Anterior cingulate cortex (tissue), 58 donors: ENCODE results near the gene SH3BP4.

Source experiments
- DNase-seq, 58 donors: peaks; one replicate each; lab custom pipeline; 2025; lab: John Stamatoyannopoulos, UW

The SH3BP4 gene, protein sequence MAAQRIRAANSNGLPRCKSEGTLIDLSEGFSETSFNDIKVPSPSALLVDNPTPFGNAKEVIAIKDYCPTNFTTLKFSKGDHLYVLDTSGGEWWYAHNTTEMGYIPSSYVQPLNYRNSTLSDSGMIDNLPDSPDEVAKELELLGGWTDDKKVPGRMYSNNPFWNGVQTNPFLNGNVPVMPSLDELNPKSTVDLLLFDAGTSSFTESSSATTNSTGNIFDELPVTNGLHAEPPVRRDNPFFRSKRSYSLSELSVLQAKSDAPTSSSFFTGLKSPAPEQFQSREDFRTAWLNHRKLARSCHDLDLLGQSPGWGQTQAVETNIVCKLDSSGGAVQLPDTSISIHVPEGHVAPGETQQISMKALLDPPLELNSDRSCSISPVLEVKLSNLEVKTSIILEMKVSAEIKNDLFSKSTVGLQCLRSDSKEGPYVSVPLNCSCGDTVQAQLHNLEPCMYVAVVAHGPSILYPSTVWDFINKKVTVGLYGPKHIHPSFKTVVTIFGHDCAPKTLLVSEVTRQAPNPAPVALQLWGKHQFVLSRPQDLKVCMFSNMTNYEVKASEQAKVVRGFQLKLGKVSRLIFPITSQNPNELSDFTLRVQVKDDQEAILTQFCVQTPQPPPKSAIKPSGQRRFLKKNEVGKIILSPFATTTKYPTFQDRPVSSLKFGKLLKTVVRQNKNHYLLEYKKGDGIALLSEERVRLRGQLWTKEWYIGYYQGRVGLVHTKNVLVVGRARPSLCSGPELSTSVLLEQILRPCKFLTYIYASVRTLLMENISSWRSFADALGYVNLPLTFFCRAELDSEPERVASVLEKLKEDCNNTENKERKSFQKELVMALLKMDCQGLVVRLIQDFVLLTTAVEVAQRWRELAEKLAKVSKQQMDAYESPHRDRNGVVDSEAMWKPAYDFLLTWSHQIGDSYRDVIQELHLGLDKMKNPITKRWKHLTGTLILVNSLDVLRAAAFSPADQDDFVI

DNA sequence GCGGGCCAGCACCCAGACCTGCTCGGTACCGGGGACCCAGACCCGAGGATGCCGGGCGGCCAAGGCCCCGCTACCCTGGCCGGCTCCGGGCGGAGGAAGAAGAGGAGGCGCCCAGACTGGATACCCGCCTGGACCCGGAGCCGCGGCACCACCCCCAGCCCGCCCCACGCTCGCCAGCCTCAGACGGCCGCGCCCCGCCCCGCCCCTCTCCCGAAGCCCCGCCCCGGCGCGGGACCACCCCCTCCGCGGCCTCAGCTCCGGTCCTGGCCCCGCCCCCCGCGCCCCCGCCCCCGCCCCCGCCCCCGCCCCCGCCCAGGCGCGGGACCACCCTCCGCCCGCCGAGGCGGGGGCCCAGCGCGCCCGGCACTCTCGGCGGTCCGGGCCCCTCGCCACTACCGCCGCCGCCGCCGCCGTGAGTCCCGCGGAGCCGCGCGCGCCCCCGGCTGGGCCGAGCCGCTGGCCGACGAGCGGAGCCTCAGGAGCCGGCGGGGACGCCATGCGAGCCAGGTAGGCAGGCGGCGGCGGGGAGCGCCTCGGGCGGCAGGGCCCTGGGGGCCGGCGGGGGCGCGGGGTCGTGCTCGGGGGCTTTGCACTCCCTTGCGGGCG, at the start of gene SH3BP4:
TSS of gene SH3BP4 (plus strand) at position 354 of the 606 bp plus-strand sequence. CDS start 82,986 bp downstream, outside the sequence.
- DNase-seq: peak in 52 of 58 donors; percentile 26 to 89 (median 75)

DNA sequence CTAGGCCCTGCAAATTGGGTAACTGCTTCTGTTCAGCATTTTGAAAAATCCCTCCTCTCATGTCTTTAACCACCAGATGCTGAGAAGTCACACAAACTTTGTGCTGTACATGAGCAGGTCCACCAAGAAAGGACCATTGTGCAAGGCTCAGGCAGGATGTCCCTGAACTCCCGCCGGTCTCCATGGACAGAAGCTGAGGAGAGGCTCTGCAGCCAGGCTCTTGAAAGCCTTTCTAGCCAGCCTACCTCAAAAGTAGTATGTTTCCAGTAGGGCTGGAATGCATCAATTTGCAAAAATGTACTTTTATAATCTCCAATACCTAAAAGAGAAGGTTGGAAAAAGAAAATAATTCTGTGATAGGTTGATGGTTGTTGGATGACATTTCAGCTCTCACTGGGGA, 47.0 kb upstream of the SH3BP4 start:
- DNase-seq: no peak

DNA sequence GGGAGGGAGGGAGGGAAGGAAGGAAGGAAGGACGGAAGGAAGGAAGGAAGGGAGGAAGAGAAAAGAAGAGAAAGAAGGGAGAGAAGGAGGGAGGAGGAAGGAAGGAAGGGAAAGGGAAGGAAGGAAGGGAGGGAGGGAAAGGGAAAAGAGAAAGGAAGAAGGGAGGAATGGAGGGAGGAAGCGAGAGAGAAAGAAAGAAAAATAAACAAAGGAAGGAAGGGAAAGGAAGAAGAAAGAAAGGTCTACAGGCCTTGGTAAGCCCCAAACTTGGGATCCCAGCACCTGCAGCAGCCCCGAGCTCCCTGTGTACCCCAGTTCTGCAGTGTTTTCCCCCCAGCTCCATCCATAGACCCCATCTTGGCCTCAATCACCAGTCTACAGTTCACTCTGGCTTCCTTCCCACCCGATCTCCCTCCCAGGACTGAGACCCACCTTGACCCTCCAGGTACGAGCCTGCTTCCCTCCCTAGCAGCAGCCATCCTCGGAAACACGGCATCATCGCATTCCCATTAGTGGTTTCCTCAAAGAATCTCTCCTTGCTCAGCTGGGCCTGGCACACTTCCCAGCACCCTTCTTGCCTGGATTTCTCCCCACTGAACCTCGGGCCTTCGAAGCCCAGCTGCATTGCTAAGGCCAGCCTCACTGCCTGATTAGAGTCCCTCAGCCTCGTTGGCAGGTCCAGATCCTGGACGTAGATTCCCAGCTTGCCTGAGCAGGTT, 46.1 kb upstream of the SH3BP4 start:
- no peak for DNase-seq

DNA sequence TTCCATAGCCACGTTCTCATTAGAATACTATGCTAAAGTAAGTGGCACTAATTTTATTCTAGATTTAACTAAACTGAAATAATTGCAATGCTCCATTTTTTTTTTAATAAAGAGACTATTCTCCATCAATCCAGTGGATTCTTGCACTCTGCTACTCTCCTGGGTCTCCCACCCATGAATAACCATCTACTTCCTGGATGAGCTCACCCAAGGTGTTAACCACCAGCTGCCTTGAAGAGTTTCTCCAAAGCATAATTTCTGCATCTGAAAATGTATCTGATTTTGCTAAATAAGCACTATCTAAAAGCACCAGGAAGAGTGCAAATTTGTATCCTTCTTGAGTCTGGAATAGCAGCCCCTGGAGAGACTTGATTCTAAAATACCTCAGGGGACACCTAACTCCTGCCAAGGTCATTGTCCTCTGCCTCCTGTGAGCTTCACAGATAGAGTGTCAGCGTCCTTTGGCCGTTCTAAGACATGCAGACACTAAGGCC, 41.6 kb upstream of the SH3BP4 start:
- no peak for DNase-seq

DNA sequence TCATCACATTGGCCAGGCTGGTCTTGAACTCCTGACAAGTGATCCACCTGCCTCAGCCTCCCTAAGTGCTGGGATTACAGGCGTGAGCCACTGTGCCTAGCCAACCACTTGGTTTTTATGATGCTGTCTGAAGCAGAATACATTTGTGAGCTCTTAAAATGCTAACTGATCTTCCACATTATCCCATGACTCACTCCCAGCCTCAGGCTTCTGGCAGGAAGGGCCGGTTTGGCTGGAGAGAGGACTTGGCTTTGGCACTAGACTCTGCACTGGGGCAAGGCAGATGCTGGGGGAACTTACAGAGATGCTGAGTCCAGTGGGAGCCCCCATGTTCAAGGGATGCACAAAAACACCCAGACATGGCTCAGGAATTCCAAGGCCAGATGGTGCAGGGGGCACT, 40.5 kb upstream of the SH3BP4 start:
- peak in 2 of 58 donors; percentile 35 to 54 for DNase-seq

DNA sequence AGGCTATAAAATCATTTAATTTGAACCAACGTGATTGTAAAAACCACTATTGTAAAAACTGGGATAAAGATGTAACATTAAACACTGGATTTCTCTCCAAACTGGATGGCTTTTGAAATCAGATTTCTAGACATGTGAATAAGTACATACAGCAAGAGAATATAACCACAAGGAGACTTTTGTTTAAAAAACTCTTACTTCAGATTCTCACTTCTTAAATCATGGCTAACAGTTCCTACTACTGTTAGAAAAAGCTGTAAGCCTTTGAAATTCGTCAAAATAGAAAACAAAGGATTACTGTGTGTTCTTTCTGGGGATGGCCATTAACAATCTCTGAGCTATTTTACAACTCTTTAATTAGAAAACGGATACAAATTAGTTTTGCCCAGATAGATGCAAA, 39.4 kb upstream of the SH3BP4 start:
- DNase-seq: no peak

DNA sequence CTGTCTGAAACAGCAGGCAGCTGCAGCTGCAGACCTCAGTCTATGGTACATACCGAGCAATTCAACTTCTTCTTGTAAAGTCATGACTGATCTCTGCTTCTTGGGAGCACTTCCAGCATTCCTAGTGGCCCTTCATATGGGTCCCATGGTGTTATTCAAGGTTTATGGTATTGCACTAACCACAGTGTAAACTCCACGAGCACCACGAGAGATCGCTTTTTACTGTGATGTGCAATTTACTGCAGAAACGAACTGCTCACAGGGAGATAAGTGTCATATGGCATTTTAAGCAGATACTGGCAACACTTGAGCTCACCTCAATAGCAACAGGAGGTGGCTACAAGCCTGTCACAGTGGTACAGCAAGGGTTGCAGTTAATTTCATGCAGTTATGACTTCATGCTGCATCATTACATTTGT, 38.6 kb upstream of the SH3BP4 start:
- peak in 5 of 58 donors; percentile 4 to 41 (median 9) for DNase-seq

DNA sequence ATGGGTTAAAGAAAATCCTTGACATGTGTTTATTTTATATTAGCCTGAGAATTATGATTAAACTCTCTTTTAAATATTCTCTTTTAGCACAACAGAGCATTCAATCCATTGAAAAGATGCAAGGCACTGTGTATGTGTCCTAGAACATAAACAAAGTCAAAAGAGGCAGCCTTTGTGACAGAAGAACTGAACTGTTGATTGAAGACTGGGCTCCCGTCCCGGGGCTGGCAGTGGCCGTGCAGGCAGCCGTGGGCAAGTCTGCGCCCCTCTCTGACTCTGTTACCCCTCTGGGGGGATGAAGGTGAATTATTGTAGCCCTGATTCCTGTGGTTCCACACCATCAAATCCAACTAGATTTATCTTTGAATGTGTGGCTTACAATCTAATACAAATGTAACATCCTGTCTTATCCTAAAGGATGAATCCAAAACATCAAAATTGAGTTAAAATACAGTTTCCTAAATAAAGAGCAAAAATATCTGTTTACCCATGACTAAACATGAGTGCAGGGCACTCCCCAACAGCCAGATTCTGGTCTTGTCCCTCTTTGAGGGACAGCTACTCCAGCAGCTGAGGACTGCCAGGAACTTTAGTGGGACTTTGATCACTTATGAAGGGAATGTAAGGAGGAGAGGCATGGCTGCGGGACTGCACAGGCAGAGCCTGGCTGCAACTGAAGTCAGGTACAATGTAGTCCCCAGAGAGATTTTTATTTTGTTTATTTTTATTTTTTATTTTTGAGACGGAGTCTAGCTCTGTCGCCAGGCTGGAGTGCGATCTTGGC, 37.3 kb upstream of the SH3BP4 start:
- DNase-seq: peak in 38 of 58 donors; percentile 4 to 83 (median 45)

DNA sequence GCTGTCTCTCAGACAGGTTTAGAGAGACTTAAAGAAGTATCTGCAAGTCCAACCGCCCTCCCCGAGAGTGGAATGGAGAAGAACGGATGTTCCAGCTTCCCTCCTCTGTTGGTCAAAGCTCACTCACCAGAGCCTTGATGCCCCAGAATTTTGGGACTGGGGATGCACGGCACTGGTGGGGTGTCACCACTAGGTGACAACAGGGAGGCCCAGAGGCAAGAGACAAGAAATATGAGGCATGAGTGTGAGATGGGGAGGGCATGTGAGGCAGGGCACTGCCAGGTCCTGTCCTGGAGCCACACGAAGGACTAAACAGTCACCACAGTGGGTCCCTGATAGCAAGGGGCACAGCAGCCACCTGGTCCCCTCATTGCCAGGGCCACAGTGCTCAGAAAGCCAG, 35.1 kb upstream of the SH3BP4 start:
- no peak for DNase-seq

DNA sequence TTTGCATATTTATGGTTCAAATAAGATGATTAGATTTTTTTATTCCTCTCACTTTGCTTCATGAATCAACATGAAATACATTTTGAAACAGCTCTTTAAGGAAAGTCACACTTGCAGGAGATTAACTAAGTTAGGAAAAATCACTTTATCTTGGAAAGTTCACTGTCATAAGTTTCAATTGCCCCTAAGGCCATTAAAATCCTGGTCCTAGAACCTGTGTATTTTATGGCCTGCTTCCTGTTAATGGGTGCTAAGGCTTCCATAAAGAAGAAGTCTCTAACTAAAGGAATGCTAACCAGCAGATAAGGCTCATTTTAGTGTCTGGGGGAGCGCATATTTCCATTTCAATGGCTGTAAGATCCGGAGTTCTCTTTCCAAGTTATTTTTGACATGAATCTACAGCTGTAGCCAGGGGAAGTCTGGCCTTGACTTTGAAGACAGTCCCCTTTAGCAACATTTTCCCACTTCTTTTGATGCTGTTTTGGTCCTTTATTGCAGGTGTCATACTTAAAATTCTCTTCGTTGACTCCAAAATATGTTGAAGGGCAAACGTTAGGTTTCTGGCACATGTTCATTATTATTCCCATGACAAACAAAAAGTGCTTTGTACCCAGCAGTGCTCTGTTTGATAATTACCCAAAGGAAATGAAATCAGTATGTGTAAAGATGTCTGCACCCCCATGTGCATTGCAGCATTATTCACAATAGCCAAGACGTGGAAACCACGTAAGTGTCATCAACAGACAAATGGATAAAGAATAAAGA, 34.4 kb upstream of the SH3BP4 start:
- peak in 2 of 58 donors; percentile 11 to 31 for DNase-seq

DNA sequence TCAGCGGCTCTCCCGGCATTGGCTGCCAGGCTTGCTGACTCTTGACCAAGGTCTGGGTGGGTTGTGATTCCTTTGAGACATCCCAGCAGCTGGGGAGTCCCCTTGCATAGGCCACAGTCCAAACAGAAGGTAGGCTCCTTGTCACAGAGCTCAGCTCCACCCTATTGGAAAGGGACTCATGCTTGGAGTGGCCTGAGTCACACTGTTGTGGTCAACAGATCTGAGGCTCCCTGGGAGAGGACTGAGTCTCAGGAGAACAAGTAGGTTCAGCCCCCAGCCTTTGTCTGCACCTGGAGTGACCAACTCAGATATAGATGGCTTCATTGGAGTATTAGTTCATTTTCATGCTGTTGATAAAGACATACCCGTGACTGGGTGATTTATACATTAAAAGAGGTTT, 32.1 kb upstream of the SH3BP4 start:
- no peak for DNase-seq

DNA sequence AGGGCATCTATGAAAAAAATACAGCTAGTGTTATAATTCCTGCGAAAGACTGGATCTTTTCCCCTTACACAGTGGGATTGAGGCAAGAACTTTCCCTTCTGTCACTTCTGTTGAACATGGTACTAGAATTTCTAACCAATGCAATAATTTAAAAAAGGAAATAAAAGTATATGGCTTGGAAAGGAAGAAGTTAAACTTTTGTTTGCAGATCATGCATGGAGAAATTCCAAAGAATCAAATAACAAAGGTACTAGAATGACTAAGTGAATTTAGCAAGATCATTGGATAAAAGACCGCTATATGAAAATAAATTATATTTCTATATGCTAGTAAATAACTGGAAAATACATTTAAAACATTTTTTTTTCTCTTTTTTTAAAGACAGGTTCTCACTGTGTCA, 31.0 kb upstream of the SH3BP4 start:
- no peak for DNase-seq

DNA sequence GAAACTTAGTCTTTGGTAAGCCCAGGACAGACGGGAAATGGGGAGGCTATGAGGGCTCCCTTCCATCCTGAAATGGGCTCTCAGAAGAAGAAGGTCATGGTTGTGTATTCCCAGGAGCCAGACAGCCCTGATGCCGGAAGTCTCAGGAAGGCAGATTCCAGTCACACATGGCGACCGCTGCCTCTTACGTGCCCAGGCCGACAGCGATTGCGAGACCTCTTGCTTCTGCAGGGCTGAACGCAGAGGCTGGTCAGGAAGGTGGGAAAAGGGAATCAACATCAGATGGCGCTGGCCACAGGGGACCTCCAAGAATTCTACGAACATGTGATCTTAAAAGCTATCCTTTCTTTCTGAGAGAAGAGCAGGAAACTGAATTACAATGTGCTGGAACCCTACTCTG, 22.8 kb upstream of the SH3BP4 start:
- DNase-seq: no peak

DNA sequence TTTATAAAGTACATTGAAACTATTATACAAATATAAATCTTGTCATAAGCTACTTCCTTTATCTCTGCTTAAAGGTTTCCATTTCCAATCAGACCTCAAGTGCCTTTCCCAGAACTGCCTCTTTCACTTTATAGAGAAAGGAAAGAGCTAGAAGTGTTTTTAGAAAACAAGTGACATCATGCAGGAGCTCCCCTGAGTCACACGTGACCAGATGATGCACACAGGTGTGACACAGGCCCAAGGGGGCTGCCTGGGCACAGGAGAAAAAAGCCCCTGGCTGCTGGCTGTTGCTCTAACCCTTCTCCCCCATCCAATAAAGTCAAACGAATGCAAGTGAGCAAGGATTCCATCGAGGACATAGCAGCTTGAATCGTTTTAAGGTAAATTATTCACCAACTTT, 21.4 kb upstream of the SH3BP4 start:
- DNase-seq: no peak

DNA sequence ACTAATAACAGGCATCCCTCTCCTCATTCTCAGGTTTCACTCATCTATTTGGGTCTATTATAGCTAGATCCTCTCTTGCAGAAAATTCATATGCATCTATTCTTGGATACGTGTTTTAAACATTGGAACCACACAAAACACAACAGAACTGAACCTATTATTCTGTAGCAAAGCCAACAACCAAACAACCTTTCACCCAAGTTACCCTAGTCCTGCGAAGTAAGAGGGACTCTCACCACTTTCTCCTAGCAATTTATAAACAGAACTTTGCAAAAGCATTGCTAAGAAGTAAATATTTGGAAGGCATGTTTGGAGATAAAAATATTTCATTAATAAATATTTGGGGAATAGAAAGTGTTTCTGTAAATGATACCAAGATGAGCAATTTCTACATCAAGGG, 20.4 kb upstream of the SH3BP4 start:
- no peak for DNase-seq

DNA sequence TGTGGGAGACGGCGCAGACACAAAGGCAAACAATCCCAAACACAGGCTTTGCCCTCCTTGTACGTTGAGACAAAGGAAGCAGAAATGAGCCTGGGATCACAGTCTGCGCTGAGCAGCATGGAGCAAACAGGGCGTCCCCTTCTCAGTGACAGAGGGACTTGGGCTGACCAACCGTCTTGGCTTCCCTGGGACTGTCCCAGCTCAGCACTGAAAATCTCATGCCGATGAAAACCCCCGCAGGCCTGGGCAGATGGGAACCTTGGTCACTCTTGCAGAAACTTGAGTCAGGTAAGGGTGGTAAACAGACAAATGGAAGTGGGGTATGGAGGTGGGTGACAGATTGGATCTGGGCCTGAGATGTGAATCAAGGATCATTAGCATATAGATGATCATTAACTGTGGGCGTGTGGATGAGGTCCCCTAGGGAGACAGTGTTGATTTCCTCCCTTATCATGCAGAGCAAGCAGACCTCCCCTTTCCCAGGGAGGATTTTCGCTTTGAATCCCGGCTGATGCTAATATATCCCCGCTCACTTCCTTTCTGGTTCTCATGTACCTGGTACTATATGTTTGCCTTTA, 19.1 kb upstream of the SH3BP4 start:
- DNase-seq: no peak

DNA sequence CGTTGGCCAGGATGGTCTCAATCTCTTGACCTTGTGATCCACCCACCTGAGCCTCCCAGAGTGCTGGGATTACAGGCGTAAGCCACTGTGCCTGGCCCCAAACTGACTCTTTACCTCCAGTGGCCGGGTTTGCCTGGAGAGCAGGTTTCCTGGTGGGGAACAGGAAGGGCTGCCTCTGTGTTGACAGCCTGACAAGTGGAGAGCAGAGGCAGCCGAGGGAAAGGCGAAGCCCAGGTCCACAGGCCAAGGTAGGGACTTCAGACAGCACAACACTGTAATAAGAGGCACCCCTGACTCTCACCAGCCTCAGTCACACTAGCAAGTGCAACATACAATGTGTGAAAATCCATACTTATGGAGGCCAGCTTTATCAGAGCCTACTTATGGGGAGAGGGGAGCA, 16.5 kb upstream of the SH3BP4 start:
- no peak for DNase-seq

DNA sequence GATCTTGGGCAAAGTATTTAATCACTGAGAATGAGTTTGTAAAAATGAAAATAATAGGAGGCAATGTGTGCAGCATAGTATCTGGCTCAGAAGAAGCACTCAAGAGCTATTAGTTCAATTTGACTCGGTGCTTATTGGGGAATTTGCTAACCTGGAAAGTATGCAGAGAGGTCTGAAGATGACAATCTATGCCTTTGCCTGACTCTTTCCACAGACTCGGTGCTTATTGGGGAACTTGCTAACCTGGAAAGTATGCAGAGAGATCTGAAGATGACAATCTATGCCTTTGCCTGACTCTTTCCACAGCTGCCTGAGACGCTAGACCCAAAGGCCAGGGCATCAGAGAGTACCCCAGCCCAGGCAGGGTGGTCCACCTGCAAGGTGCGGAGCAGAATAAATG, 12.2 kb upstream of the SH3BP4 start:
- DNase-seq: no peak
